ENCODE results near the gene GNL3.

Gene GNL3

GRCh38 chr3:52731590-52731989, 45.8 kb downstream of the GNL3 start:
- H3K79me2 ChIP-seq (ENCODE audit: low read length), result no peaks in the 10 kb centered on the region
- no peaks in the 10 kb centered on the region for H4K20me1 ChIP-seq (ENCODE audit: insufficient read depth, low read length)
- no peak overlapping the region for H3K9ac ChIP-seq (ENCODE audit: low read length)
- no peak overlapping the region for H3K27ac ChIP-seq (ENCODE audit: low read length)
- H3K36me3 ChIP-seq (replicated peaks; ENCODE audit: low read depth, low read length), result peaks cover 51% of the 10 kb centered on the region
- H3K27me3 ChIP-seq (ENCODE audit: low read depth, low read length), result no peaks in the 10 kb centered on the region
- H3K4me1 ChIP-seq (ENCODE audit: low read length), result peaks cover 5% of the 10 kb centered on the region; the same call in 1 of the 2 replicates
- H3K4me3 ChIP-seq (ENCODE audit: low read length), result no peak overlapping the region
- TF ChIP-seq, protein P1, sequence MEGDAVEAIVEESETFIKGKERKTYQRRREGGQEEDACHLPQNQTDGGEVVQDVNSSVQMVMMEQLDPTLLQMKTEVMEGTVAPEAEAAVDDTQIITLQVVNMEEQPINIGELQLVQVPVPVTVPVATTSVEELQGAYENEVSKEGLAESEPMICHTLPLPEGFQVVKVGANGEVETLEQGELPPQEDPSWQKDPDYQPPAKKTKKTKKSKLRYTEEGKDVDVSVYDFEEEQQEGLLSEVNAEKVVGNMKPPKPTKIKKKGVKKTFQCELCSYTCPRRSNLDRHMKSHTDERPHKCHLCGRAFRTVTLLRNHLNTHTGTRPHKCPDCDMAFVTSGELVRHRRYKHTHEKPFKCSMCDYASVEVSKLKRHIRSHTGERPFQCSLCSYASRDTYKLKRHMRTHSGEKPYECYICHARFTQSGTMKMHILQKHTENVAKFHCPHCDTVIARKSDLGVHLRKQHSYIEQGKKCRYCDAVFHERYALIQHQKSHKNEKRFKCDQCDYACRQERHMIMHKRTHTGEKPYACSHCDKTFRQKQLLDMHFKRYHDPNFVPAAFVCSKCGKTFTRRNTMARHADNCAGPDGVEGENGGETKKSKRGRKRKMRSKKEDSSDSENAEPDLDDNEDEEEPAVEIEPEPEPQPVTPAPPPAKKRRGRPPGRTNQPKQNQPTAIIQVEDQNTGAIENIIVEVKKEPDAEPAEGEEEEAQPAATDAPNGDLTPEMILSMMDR (IDR thresholded peaks at IDR 0.05; ENCODE audit: low read depth, low read length), result no peak
- TF ChIP-seq EZH2phosphoT487 (IDR thresholded peaks at IDR 0.05; ENCODE audit: low read depth), result no peak
- no peak overlapping the region for H2AFZ ChIP-seq (ENCODE audit: low read depth, low read length)
- H3K9me3 ChIP-seq (ENCODE audit: insufficient read depth, low read length), result peaks cover 10% of the 10 kb centered on the region; the same call in 1 of the 2 replicates
- H3K4me2 ChIP-seq (ENCODE audit: low read length), result no peak overlapping the region

DNA sequence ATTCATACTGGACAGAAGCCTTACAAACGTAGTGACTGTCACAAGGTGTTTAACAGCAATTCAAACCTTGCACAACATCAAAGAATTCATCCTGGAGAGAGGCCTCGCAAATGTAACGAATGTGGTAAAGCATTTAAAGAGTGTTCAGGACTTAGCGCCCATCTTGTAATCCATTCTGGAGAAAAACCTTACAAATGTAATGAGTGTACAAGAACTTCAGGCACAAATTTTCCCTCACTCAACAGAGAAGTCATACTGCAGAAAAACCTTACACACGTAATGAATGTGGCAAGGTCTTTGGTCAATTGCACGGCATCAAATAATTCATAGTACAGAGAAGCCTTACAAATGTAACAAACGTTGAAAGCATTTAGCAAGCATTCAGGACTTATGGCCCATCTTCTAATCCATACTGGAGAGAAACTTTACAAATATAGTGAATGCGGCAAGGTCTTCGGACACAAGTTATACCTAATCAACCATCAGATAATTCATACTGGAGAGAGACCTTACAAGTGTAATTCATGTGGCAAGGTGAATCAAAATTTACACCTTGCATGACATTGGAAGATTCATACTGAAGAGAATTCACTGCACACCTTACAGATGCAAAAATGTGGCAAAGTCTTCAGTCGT, 47.5 kb downstream of the GNL3 start:
- H3K4me1 ChIP-seq (ENCODE audit: low read length), result peaks cover 5% of the 10 kb centered on the region; the same call in 1 of the 2 replicates

DNA sequence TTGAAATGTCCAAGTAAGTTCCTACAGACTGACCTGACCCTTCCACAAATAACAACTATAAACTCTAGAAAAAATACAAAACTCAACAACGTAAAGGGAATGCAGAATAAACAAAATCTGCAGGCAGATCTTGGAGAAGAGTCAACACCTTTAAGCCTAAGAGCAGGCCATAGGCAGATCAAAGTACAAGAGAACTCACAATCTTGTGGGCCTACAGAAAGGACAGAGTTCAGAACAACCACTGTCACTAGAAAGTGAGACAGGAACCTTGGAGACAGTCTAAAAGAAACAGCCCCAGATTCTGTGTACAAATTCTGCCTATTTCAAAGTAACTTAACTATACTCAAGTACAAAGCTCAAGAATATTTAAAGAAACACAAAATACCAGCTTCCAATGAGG, 53.9 kb downstream of the GNL3 start:
- Histone ChIP-seq H3K27me3 (ENCODE audit: low read depth, low read length) (no peaks in the 10 kb centered on the region), H3K79me2 (ENCODE audit: low read length) (no peaks in the 10 kb centered on the region), H3K4me1 (ENCODE audit: low read length) (no peaks in the 10 kb centered on the region), H3K9me3 (ENCODE audit: insufficient read depth, low read length) (no peaks in the 10 kb centered on the region), H3K36me3 (replicated peaks; ENCODE audit: low read depth, low read length) (peaks cover 36% of the 10 kb centered on the region), H4K20me1 (ENCODE audit: insufficient read depth, low read length) (no peaks in the 10 kb centered on the region), H3K9ac (ENCODE audit: low read length) (no peak overlapping the region), H3K27ac (ENCODE audit: low read length) (no peak overlapping the region), H3K4me3 (ENCODE audit: low read length) (no peak overlapping the region), H2AFZ (ENCODE audit: low read depth, low read length) (no peak overlapping the region), H3K4me2 (ENCODE audit: low read length) (no peak overlapping the region)
- TF ChIP-seq, protein P1 (IDR thresholded peaks at IDR 0.05; ENCODE audit: low read depth, low read length), result no peak
- TF ChIP-seq EZH2phosphoT487 (IDR thresholded peaks at IDR 0.05; ENCODE audit: low read depth), result no peak

More for the DNA sequence above, 47.5 kb downstream of the GNL3 start:
- Histone ChIP-seq H3K4me2 (ENCODE audit: low read length) (no peak overlapping the region), H4K20me1 (ENCODE audit: insufficient read depth, low read length) (no peaks in the 10 kb centered on the region), H3K79me2 (ENCODE audit: low read length) (no peaks in the 10 kb centered on the region), H3K27ac (ENCODE audit: low read length) (no peak overlapping the region), H3K9ac (ENCODE audit: low read length) (no peak overlapping the region), H3K4me3 (ENCODE audit: low read length) (no peak overlapping the region), H3K9me3 (ENCODE audit: insufficient read depth, low read length) (peaks cover 10% of the 10 kb centered on the region; the same call in 1 of the 2 replicates), H3K27me3 (ENCODE audit: low read depth, low read length) (no peaks in the 10 kb centered on the region), H3K36me3 (replicated peaks; ENCODE audit: low read depth, low read length) (peaks cover 45% of the 10 kb centered on the region), H2AFZ (ENCODE audit: low read depth, low read length) (no peak overlapping the region)
- no peak for TF ChIP-seq EZH2phosphoT487 (IDR thresholded peaks at IDR 0.05; ENCODE audit: low read depth)
- TF ChIP-seq, protein P1 (IDR thresholded peaks at IDR 0.05; ENCODE audit: low read depth, low read length), result no peak

DNA sequence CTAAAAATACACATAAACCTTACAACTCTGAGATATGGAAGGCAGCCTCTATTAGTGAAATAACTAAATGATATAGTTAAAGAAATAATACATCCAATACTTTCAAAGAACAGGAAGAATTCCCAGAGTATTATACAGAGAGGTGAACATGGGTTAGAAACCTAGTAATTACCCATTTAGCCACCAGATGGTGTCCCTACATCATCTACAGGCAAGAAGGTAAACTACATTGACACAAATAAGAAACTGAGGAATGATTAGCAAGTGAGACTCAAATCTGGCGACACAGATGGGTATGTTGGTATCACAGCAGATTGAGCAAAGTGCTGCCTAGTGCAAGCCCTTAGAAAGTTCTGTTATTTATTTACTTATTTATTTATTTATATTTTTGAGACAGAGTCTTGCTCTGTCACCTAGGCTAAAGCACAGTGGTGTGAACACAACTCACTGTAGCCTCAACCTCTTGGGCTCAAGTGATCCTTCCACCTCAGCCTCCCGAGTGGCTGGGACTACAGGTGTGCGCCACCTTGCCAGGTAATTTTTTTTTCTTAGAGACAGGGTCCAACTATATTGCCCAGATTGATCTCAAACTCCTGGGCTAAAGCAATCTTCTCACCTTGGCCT, 56.7 kb downstream of the GNL3 start:
- no peak overlapping the region for H3K4me2 ChIP-seq (ENCODE audit: low read length)
- H3K79me2 ChIP-seq (ENCODE audit: low read length), result no peaks in the 10 kb centered on the region
- no peak overlapping the region for H3K4me3 ChIP-seq (ENCODE audit: low read length)
- H3K27ac ChIP-seq (ENCODE audit: low read length), result no peak overlapping the region
- no peaks in the 10 kb centered on the region for H3K27me3 ChIP-seq (ENCODE audit: low read depth, low read length)
- H3K9ac ChIP-seq (ENCODE audit: low read length), result no peak overlapping the region
- H2AFZ ChIP-seq (ENCODE audit: low read depth, low read length), result no peak overlapping the region
- H4K20me1 ChIP-seq (ENCODE audit: insufficient read depth, low read length), result no peaks in the 10 kb centered on the region
- H3K4me1 ChIP-seq (ENCODE audit: low read length), result no peaks in the 10 kb centered on the region
- no peak for TF ChIP-seq EZH2phosphoT487 (IDR thresholded peaks at IDR 0.05; ENCODE audit: low read depth)
- TF ChIP-seq, protein P1 (IDR thresholded peaks at IDR 0.05; ENCODE audit: low read depth, low read length), result peak; percentile 85
- H3K9me3 ChIP-seq (ENCODE audit: insufficient read depth, low read length), result no peaks in the 10 kb centered on the region
- H3K36me3 ChIP-seq (replicated peaks; ENCODE audit: low read depth, low read length), result peaks cover 40% of the 10 kb centered on the region
